Uterus (tissue), 2 donors: ENCODE data around the gene GPR89A.

Experiments
- POLR2A ChIP-seq, 2 donors: fragments of 450-650 bp; IDR thresholded peaks; one replicate each; pipeline ENCODE4 v1.6.1; 2016; ENCODE audit warnings: antibody characterized with exemption in 2 of 2, mild to moderate bottlenecking in 1 of 2, moderate library complexity in 1 of 2
- TF ChIP-seq, protein P1 (sequence below), 4 experiments: fragments of 200-600 bp in 2 of 4; fragments of 450-650 bp in 2 of 4; sonication (generic) in 2 of 4; IDR thresholded peaks; one replicate each; pipeline ENCODE4 v1.5.1; 2016 to 2019; ENCODE audit warnings: antibody characterized with exemption in 4 of 4, mild to moderate bottlenecking in 2 of 4, moderate library complexity in 1 of 4

DNA sequence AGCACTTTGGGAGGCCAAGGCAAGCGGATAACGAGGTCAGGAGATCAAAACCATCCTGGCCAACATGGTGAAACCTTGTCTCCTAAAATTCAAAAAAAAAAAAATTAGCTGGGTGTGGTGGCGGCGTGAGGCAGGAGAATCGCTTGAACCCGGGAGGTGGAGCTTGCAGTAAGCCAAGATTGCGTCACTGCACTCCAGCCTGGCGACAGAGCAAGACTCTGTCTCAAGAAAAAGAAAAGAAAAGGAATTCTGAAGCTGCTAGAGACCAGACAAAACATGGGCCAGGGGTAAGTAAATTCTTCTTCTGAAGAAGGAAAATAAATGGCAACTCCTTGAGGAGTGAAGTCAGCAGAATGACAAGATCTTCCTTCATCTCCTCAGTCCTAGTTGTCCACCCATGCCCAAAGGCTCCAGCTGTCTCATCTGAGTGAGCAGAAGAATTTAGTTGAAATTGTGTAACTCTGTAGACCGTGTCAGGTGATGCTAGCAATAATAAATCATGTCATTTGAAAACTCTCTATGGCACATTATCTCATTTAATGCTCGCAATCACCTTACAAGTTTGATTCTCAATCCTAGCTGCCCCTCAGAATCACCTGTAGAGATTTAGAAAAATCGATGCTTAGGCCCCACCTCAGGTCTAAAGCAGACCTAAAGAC lies 85.1 kb downstream of the GPR89A start:
- TF ChIP-seq POLR2A (IDR thresholded peaks at IDR 0.05), result no peak
- TF ChIP-seq, protein P1, sequence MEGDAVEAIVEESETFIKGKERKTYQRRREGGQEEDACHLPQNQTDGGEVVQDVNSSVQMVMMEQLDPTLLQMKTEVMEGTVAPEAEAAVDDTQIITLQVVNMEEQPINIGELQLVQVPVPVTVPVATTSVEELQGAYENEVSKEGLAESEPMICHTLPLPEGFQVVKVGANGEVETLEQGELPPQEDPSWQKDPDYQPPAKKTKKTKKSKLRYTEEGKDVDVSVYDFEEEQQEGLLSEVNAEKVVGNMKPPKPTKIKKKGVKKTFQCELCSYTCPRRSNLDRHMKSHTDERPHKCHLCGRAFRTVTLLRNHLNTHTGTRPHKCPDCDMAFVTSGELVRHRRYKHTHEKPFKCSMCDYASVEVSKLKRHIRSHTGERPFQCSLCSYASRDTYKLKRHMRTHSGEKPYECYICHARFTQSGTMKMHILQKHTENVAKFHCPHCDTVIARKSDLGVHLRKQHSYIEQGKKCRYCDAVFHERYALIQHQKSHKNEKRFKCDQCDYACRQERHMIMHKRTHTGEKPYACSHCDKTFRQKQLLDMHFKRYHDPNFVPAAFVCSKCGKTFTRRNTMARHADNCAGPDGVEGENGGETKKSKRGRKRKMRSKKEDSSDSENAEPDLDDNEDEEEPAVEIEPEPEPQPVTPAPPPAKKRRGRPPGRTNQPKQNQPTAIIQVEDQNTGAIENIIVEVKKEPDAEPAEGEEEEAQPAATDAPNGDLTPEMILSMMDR (IDR thresholded peaks at IDR 0.05), result no peak
